Caco-2 (cell line): Measurements from ENCODE around the gene MAGI1. TPM values are rescaled to one million over a fixed set of nuclear protein-coding genes. Genes with fewer than 3 reads are reported as not detected.

Source experiments
- BruUV-seq: library from RNA; stranded (reverse); fragments of 400-500 nt; replicated peaks from 2 replicates; lab custom pipeline; 2021; lab: Mats Ljungman, UMichigan
- CTCF ChIA-PET: fragments of 300-600 bp; sonication (Branson Sonifier 250); formaldehyde crosslinking; loops from one replicate; lab custom pipeline; 2022; ENCODE audit warnings: antibody characterized with exemption; lab: Charles Lee
- POLR2A ChIA-PET: fragments of 300-600 bp; sonication (Branson Sonifier 250); formaldehyde crosslinking; loops from one replicate; lab custom pipeline; 2022; ENCODE audit warnings: antibody characterized with exemption; lab: Charles Lee
- DNase-seq, 2 experiments: peaks; one replicate each; pipeline versions ENCODE4 v3.0.0 to v3.0.0-alpha.2; 2020 to 2022
- H3K27me3 ChIP-seq: replicated peaks from 2 replicates; pipeline ENCODE4 v1.6.0; 2011; ENCODE audit warnings: low read length; ENCODE audit not compliant: control insufficient read depth, insufficient read depth
- H3K36me3 ChIP-seq: 2 replicates; pipeline ENCODE4 v1.5.1; 2011; ENCODE audit warnings: low read length; ENCODE audit not compliant: control insufficient read depth, insufficient read depth
- H3K4me1 ChIP-seq: fragments of 250-450 bp; sonication (Bioruptor Pico); 2 replicates; pipeline ENCODE4 v1.5.1; 2020; ENCODE audit warnings: mild to moderate bottlenecking
- H3K4me3 ChIP-seq: 2 replicates; pipeline ENCODE4 v1.5.1; 2011; ENCODE audit warnings: low read depth, mild to moderate bottlenecking, control low read depth, low read length
- H3K9me3 ChIP-seq: fragments of 250-450 bp; sonication (Bioruptor Pico); 2 replicates; pipeline ENCODE4 v1.5.1; 2020; ENCODE audit warnings: mild to moderate bottlenecking, moderate library complexity
- H3K27ac Mint-ChIP-seq: one replicate; pipeline ENCODE4 v1.8.0; 2022; ENCODE audit warnings: mixed read lengths; ENCODE audit not compliant: unreplicated experiment
- H3K27me3 Mint-ChIP-seq: one replicate; pipeline ENCODE4 v1.8.0; 2022; ENCODE audit warnings: mixed read lengths; ENCODE audit not compliant: insufficient read depth, unreplicated experiment
- H3K36me3 Mint-ChIP-seq: one replicate; pipeline ENCODE4 v1.8.0; 2022; ENCODE audit warnings: mild to moderate bottlenecking, mixed read lengths; ENCODE audit not compliant: insufficient read depth, unreplicated experiment
- H3K4me1 Mint-ChIP-seq: one replicate; pipeline ENCODE4 v1.8.0; 2022; ENCODE audit warnings: low read depth, mixed read lengths; ENCODE audit not compliant: unreplicated experiment
- H3K4me3 Mint-ChIP-seq: one replicate; pipeline ENCODE4 v1.8.0; 2022; ENCODE audit warnings: mild to moderate bottlenecking, moderate library complexity, mixed read lengths; ENCODE audit not compliant: unreplicated experiment
- H3K9me3 Mint-ChIP-seq: one replicate; pipeline ENCODE4 v1.8.0; 2022; ENCODE audit warnings: mixed read lengths; ENCODE audit not compliant: unreplicated experiment
- intact Hi-C: fragments of 100-400 bp; cut with micrococcal nuclease; formaldehyde crosslinking; loops from one replicate; pipeline ENCODE4 v1.10.0; 2022; ENCODE audit not compliant: unreplicated experiment
- total RNA-seq: library from RNA; stranded (reverse); gene quantifications from 2 replicates; pipeline ENCODE4 v1.2.3, GENCODE V29; 2022
- TF ChIP-seq, protein P1 (sequence below), 2 experiments: fragments of 200-600 bp in 1 of 2; IDR thresholded peaks; 1 replicate in 1 of 2; 2 replicates in 1 of 2; pipeline versions ENCODE4 v1.5.1 to v1.8.0; 2011 to 2022; ENCODE audit warnings: antibody characterized with exemption in 1 of 2, control low read depth in 1 of 2, inconsistent platforms in 1 of 2, low read depth in 1 of 2, low read length in 1 of 2, mild to moderate bottlenecking in 1 of 2, moderate library complexity in 1 of 2; ENCODE audit not compliant: insufficient read depth in 1 of 2, severe bottlenecking in 1 of 2, unreplicated experiment in 1 of 2

Gene MAGI1
- total RNA-seq, 1 experiment from 2014 or later: 64.9 TPM

DNA sequence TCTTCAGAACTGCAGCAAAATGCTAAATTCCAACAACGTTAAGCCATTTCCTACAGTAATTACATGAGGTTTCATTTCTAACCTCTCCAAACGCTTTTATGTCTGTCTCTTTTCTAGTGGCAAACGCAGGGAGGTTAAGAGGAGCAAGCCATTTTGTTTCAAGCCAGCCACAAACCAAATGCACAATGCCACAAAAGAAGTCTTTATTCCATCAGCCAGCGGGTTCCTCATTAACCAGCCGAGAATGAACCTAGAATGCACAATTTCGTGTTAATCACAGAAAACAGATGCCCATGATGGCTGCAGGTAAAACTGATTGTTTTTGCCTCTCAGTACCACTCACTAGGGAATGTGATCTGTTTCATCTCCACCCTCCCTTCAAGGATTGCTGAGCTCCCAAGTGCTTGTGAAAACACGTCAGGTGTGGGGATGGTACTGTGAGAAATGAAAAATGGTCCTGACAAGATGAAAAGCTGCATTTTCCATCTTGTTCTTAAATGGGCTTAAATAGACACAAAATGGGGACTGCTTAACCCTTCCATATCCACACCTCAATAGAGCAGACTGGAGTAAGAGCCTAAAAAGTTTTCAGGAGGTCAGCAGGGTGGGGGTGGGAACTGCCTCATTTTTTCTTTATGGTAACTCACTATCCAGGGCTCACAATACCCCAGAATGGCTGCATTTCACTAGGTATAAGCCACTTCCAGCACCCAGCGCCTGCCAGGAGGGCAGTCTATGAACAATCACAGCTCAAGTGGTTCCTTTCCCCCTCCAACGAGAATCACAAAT, 277.1 kb downstream of the MAGI1 start:
- no TSS peak for BruUV-seq
- Histone ChIP-seq H3K36me3 (no peaks in the 10 kb centered on the region), H3K4me1 (no peaks in the 10 kb centered on the region), H3K4me3 (no peak overlapping the region), H3K27me3 (no peaks in the 10 kb centered on the region), H3K9me3 (no peaks in the 10 kb centered on the region)
- Mint-ChIP-seq H3K4me1 (no peaks in the 10 kb centered on the region), H3K27me3 (no peaks in the 10 kb centered on the region), H3K9me3 (no peaks in the 10 kb centered on the region), H3K36me3 (peaks cover 6% of the 10 kb centered on the region), H3K27ac (no peak overlapping the region), H3K4me3 (no peak overlapping the region)
- TF ChIP-seq, protein P1, sequence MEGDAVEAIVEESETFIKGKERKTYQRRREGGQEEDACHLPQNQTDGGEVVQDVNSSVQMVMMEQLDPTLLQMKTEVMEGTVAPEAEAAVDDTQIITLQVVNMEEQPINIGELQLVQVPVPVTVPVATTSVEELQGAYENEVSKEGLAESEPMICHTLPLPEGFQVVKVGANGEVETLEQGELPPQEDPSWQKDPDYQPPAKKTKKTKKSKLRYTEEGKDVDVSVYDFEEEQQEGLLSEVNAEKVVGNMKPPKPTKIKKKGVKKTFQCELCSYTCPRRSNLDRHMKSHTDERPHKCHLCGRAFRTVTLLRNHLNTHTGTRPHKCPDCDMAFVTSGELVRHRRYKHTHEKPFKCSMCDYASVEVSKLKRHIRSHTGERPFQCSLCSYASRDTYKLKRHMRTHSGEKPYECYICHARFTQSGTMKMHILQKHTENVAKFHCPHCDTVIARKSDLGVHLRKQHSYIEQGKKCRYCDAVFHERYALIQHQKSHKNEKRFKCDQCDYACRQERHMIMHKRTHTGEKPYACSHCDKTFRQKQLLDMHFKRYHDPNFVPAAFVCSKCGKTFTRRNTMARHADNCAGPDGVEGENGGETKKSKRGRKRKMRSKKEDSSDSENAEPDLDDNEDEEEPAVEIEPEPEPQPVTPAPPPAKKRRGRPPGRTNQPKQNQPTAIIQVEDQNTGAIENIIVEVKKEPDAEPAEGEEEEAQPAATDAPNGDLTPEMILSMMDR (IDR thresholded peaks at IDR 0.05; ENCODE audit: insufficient read depth in 1 of 2, low read depth in 1 of 2, low read length in 1 of 2, severe bottlenecking in 1 of 2, unreplicated experiment in 1 of 2): no peak
- POLR2A ChIA-PET: no interaction called here
- intact Hi-C loops: no loop called here
- no peak for DNase-seq
- CTCF ChIA-PET: no interaction called here

DNA sequence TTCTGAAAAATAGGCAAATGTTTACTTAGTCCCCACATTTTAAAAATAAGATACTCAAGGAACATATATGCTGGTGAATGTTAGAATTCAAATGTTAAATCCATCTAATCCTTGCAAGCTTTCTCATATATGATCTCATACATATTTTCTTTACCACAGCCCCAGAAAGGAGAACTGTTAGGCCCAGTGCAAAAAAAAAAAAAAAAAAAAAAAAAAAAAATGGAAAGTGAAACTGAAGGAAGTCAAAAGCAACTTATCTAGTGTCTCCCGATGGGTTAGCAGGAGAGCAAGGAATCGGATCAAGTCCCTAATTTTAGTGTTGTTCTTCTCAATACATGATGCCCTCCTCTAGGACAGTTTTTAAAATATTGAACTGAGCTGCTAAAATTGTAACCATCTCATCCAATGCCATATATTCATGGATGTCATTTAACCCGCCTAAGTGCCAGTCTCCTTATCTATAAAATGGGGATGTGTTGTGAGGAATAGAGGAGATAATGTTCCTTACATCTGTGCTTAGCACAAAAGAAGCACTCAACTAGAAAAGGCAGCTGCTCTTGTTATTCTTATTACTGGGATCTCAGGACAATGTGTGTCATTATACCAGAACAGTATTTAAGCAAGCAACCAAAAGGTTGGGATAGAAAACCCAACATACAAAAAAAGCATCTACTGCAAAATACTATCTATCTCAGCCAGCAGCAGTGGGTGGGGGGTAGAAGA, 279.7 kb downstream of the MAGI1 start:
- H3K27me3 ChIP-seq: no peaks in the 10 kb centered on the region
- no peaks in the 10 kb centered on the region for H3K36me3 ChIP-seq
- no peaks in the 10 kb centered on the region for H3K4me1 ChIP-seq
- DNase-seq: no peak
- H3K9me3 ChIP-seq: no peaks in the 10 kb centered on the region
- intact Hi-C loops: no loop called here
- BruUV-seq: no TSS peak
- Mint-ChIP-seq H3K27me3 (no peaks in the 10 kb centered on the region), H3K4me1 (no peaks in the 10 kb centered on the region), H3K27ac (no peak overlapping the region), H3K36me3 (no peaks in the 10 kb centered on the region), H3K9me3 (no peaks in the 10 kb centered on the region), H3K4me3 (no peak overlapping the region)
- TF ChIP-seq, protein P1 (IDR thresholded peaks at IDR 0.05; ENCODE audit: insufficient read depth in 1 of 2, low read depth in 1 of 2, low read length in 1 of 2, severe bottlenecking in 1 of 2, unreplicated experiment in 1 of 2): no peak
- POLR2A ChIA-PET: no interaction called here
- CTCF ChIA-PET: no interaction called here
- no peak overlapping the region for H3K4me3 ChIP-seq

DNA sequence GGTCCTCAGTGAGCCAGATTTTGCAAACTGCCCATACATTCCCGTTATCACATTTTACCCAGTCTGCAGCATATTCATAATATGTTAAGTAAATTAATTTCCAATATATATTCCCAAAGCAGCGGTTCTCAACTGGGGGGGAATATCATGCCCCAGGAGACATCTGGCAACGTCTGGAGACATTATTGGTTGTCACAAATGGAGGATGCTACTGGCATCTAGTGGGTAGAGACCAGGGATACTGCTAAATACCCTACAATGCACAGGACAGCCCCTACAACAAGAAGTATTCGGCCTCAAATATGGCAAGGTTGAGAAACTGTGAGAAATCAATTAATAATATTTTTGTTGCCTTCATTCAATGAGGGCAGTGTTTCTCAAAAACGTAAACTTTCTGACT, 280.3 kb downstream of the MAGI1 start:
- Histone ChIP-seq H3K9me3 (no peaks in the 10 kb centered on the region), H3K4me3 (no peak overlapping the region), H3K36me3 (no peaks in the 10 kb centered on the region), H3K4me1 (no peaks in the 10 kb centered on the region), H3K27me3 (no peaks in the 10 kb centered on the region)
- Mint-ChIP-seq H3K4me3 (no peak overlapping the region), H3K4me1 (no peaks in the 10 kb centered on the region), H3K27ac (no peak overlapping the region), H3K9me3 (no peaks in the 10 kb centered on the region), H3K27me3 (no peaks in the 10 kb centered on the region), H3K36me3 (no peaks in the 10 kb centered on the region)
- TF ChIP-seq, protein P1 (IDR thresholded peaks at IDR 0.05; ENCODE audit: insufficient read depth in 1 of 2, low read depth in 1 of 2, low read length in 1 of 2, severe bottlenecking in 1 of 2, unreplicated experiment in 1 of 2): no peak
- DNase-seq: no peak
- intact Hi-C loops: no loop called here
- BruUV-seq: no TSS peak
- ChIA-PET POLR2A (no interaction called here), CTCF (no interaction called here)
